HG02798 (cell line): ENCODE measurements around the gene KCNJ15.
"Not testable (repeated sequence)": the region's sequence is repeated elsewhere in the genome, so short reads cannot be mapped to it uniquely, and the experiment has no call there.

ENCODE experiments used
- ATAC-seq: cut with Tn5 transposase; IDR thresholded peaks from one replicate; pipeline ENCODE4 v1.9.1; 2021; ENCODE audit warnings: mild to moderate bottlenecking; ENCODE audit not compliant: unreplicated experiment, poor library complexity

The KCNJ15 gene

DNA sequence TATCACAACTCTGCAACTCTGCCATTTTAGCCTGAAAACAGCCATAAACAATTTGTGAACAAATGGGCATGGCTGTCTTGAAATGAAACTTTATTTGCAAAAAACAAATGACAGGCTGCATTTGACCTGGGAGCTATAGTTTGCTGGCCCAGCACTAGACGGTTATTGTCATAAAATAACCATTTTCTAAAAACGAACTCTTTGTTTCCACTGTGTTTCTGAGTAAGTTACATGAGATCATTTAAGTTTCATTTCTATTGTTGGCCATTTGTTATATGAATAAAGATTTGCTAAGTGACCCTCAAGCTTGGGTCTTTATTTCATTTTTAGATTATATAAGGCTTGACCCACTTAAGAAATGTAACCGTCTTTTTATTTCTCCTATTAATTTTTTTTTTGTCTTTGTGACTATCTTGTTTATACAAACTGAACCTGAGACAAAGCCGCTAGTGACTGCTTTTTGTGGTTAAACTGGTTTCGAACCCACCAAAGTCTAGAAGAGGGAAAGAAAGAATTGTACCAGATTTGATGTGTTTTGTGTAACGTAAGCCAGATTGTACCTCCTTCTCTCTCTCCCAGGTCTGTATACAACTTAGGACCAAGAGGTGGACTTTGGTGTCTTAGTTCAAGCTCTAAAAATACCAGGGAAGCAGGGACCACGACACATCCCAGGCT is 12.9 kb upstream of the KCNJ15 start:
- peak; percentile 40 for ATAC-seq

DNA sequence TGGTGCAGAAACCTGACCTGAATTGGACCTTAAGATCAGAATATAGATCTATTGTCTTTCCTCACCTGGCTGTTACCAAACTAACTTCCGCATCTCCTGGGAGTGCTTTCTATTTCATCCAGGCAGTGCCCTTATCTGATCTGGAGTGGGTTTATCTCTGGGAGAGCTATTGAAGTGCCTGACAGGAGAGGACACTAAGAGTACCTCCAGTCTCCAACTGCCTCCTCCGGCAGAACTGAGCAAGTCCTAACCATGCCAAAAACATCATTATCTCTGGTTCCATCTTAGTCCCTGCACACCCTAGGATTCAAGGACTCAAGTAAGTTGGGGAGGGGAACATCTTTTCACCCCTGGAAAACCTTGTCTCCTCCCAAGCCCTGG is 12.4 kb upstream of the KCNJ15 start:
- ATAC-seq: peak; percentile 5

DNA sequence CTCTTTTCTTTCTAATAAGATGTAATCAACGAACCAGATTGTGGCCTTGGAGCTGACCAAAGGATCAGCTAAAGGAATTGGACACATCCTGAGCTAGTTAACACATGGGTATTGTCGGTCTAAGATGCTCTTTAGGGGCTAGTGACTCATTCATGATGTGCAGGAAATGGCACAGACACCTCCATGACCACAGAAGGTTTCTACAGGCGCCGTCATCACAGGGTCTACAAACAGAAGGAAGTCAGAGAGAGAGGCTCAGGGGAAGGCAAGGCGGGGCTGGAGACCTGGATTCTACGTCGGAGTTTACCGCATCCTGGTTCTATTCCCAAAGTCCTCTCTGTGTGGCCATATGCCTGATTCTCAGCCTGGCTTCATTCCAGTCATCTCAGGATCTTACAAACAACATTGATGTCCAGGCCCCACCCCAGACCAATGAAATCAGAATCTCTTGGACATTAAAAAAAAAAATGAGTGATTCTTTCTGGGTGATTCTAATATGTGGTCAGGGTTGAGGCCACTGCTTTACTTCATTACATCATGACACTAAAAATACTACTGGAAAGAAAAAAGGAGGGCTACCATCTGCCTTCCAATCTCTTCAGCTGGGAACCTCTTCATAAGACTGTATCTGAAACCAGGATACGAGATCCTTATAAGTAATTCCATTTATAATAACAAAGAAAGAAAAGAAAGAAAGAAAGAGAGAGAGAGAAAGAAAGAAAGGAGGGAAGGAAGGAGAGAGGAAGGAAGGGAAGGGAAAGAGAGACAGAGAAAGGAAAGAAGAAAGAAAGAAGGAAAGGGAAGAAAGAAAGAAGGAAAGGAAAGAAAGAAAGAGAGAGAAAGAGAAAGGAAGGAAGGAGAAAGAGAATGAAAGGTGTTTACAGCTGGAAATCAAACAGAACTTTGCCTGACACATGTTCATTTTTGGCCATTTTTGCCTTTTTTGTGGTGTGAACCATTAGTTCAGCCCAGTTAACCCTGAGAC is 11.6 kb upstream of the KCNJ15 start:
- peak; percentile 74 for ATAC-seq

DNA sequence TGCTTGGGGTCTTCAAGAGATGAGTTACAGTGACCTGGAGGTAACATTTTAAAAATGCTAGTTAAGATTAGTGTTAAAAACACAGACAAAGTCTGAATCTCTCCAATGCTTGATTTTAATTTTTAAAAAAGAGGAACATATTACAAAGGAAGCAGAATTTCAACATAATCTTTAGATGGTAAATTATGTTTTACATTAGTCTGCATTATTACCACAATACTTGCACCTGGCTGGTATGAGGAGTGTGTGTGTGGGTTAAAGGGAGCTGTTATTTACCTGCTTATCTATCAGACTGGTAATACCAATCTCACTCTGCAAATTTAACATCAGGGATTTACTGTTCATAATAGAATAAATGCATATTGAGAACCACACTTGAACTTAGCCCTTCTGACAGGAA is 10.3 kb upstream of the KCNJ15 start:
- ATAC-seq: no peak

DNA sequence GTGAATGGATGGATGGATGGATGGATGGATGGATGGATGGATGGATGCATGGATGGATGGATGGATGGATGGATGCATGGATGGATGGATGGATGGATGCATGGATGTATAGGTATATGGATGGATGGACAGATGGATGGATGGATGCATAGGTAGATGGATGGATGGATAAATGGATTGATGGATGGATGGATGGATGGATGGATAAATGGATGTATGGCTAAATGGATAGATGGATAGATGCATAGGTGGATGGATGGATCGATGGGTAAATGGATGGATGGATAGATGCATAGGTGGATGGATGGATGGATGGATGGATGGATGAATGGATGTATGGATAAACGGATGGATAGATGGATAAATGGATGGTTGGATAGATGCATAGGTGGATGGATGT is 9.7 kb upstream of the KCNJ15 start:
- ATAC-seq: not testable (repeated sequence)

DNA sequence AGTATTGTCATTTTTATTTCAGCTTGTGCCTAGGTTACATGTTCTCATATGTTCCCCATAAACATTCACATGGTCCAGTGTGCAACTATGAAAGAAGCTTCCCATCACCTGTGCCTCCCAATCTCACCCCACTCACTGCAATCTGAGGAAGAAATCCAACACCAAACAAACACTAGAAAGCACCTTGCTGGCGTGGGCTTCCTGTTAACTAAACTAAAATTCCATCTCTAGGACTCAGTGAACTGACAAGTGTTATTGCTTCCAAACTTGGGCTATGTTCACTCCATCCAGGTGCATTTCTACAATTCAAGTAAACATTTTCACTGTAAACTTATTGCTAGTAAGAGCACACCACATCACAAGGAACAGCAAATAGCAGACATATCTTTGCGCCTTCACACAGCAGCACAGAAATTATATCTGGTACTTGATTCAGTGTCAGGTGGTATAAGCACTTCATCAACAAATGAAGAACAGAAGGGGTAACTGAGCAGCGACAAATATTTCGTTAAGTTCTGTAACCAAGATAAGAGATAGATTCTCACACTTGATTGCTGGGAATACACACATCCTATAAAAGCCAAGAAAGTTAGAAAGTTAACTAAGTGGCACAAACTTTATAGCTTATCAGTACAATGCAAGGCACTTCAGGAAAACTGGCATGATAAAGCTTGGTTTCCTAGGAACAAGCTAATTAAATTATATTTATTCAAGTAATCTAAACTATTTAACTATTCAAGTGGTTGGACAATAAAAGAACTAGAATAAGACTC is 8.9 kb upstream of the KCNJ15 start:
- ATAC-seq: no peak

DNA sequence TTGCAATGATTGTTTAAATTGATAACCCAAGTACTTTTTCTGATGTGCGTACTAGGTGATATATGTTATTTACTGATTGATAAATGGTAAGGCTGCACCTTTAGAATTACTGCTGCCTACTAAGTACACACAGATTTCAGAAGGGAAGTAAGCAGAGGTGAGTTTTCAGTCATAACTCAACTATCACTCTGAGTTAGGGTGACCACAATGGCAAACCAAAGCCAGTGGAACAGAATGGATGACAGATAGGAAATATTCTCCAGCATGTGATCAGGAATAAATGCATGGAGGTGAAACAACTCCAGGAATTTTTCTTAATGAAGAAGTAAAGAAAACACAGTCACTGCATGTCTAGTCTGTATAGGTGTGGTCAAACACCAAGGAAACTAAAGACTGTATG is 7.5 kb upstream of the KCNJ15 start:
- ATAC-seq: peak; percentile 66

DNA sequence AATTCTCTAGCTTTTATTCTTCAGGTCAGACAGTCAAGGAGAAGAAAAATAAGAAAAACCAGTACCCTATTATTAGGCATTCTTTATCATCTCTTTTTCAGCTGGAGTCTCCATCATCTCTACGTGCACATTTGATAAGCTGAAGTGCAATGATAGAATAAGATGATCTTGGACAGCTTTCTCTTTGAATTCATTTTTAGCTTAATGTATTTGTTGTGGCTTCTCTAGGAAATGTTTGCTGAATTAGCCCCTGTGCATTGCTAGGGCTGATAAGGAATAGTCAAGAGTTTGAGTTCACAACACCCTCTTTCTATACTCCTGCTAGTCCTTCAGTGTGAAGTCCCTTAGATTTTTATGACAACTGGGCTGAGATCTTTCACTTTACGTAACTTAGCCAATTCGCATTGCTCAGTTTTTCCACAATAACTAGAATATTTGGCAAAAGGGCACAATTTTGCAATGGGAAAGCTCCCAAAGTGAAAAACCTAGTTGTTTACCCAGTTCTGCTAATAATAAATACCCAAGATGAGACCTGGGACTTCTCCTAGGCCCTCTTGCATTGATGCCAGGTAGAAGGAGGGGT is 7.0 kb upstream of the KCNJ15 start:
- no peak for ATAC-seq

DNA sequence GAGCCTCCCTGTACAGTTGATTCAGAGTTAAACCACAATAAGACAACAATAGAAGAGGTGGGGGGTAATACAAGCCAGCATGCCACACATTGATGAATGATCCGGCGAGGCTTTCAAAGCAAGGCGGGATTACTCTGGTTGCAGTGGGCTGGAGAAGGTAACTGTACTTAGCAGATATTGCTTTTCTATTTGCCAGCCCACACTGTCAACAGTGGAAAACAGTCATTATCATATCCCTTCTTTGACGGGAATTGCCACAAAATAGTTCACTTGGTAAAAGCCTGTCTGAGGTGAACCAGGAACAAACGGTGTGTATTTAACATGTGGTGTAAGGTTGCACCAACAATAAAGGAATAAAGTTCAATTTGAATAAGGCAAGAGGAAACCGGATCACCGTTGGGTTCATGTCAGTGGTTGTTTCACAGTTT is 5.8 kb upstream of the KCNJ15 start:
- no peak for ATAC-seq

DNA sequence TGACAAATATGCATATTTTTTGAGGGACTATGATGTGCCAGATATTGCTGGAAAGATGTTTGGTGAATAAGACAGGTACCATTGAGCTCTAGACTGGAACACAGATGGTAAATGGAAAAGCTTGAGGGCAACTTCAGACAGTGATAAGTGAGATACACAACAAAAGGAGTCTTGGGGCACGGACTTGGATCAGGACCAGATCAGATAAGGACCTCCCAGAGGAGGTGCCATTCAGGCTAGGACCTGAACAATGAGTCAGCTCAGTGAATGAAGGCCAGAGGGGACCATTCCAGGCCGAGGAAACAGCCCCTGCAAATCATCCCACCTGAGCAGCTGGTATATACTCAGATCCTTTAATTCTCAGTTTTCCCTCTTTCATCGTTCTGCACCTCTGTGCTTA is 1.8 kb upstream of the KCNJ15 start:
- ATAC-seq: no peak

DNA sequence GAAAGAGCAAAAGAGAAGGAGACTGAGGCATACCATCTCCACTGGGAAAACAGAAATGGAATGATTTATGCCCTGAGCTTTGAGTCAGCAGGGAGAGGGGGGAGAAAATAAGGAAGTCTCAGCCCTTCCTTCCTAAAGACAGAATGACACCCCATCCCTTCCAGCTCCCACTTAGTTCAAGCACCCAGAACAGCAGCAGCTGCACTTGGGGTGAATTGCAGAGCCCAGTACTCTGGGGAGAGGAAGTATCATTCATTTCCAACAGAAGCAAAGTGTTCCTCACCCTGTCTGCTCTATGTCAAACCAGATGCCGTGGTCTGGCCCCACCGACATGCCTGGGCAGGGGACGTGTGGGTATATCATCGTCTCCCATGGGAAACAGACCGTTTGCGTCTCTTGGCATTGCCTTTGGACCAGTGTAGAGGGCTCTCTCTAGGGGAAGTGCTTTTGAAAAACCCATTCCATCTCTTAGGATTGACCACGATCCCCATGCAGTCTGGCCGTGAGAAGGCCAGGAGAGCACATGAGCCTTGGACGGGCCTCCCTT is 1.1 kb upstream of the KCNJ15 start:
- no peak for ATAC-seq

DNA sequence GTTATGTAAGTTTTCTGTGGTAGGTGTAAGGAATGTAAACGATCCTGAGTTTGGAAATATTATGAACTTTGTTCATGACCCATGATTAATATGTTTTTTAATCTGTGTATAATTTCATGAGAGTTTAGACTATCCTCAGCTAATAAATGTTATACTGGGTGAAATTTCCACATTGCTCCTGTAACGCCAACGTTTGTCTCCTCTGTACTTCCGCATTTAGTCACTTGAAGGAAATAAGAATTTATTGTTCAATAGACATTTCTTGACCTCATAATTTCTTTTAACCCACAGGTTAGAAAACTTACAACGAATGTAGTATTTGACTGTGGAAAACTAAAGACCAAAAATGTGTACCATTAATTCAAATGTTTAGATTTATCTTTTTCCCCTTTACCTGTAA is 876 bp downstream of the KCNJ15 start:
- no peak for ATAC-seq

DNA sequence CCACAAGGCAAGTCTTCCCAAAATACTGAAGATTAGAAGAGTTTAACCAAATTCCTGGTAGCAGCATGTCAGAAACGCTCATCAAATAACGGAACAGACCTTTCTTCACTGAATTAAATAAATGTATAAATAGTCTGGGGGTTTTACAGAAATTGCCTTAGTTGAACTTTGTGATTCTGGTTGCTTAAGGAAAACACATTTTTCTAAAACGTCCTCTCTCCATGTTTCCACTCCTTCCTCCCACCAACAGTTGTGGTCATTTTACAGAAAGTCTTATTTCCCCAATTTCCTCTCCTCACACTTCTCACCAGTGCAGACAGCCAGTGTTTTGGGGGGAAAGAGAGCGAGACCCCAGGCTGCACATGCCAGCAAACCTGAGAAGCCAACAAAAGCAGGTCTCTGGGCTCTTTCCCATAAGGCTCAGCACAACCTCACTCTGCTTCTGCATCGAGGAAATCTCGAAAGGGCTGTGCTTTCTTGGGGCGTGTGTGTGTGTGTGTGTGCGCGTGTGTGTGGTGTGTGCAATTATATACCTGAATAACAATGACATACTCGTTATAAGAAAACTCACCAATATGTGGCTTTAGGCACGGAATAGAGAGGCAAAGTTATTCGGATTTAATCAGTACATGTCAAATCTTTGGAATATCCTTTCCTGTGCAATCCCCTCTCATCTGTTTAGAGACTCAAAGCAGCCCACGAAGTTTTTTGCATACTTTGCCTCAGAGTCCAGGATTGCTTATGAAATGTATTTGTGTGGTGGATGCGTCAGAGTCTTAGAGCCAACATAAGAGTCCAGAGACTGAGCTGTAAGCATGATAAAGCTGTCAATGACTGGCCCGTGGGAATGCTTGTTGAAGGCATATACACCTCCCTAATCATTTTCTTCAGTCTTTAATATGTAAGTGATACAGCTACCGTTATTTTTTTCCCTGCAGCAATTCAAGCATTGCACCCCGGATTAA is 2.0 kb downstream of the KCNJ15 start:
- no peak for ATAC-seq

DNA sequence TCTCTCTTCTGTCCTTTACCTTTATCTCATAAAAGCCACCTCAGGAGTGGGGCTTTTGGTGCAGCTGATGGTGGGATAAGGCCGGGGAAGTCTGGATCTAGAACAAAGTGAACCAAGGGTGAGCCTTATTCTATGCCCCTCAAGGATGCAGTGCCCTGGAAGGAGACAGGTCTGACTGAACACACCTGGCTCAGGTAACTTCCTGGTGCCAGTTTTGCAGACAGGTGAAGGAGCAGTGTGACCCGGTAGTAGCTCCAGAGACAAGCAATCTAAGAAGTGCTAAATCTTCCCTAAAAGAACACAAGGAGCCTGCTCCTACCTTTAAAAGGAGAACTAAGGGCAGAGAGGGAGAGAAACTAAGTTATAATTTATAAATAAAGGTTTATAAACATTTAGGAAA is 2.9 kb downstream of the KCNJ15 start:
- ATAC-seq: no peak

DNA sequence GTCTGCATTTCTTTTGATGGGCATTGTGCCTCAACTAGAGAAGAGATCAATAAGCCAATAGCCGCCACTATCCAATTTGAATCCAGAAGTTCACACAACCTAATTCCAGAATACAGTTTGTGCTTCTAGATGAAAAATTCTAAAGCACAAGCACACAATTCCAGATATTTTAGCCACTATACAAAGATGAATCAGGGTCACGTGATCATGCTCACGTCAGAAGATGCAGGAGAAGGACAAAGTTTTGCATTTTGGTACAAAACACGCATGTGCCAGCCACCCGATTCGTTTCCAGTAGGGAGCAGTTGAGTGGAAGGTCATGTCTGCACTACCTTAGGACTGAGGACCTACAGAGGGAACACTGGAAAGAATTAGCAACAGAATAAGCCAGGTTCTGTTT is 3.6 kb downstream of the KCNJ15 start:
- no peak for ATAC-seq

DNA sequence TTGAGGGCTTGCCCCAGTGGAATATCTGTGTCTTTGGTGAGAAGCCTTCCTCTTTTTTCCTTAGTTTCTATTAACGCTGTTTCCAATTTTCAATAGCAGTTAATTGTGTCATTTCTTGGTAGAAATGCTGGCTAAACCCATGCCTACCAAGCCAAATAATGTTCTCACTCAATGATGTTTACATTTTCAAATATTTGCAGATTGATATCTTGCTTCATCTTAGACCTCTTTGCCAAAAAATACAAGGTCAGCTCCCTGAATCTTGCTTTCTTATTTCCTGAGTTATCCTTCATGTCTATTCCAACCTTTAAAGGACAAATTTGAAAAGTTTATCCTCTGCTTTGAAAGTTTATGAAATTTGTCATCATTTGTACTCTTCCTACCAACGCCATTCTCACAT is 5.1 kb downstream of the KCNJ15 start:
- ATAC-seq: no peak

DNA sequence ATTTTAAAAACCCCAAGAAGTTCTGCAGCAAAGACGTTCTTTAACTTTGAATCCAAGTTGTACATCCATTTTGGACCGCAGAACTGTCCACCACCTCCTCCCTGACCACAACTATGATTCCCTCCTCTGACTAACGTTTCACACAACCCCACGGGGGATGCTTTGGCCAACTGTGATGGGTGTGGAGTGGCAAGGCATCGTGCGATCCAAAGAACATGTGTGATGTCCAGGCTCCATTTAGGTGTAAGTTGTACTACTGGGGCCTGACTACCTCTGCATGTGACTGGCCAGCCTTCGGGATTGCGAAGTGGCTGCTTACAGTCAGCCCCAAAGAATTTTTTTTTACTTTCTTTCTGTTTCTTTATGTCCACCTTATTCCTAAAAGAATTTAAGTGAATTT is 6.7 kb downstream of the KCNJ15 start:
- no peak for ATAC-seq

DNA sequence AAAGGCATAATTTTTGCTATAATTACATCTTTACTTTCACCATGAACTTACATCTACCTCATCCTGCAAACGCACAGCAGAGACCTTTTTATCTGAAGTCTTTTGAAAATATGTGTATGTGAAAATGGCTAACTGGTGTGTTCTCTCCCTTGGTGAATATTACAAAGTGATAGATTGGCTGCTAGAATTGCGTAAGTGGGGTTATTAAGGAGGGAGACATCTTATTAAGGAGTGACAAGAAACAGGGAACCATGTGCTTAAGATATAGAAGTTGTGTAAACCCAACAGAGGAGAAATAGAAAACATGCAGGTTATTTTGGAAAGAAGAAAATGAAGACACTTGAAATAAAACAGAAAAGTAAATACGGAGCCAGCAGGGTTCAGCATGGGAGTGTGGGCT is 7.8 kb downstream of the KCNJ15 start:
- no peak for ATAC-seq

DNA sequence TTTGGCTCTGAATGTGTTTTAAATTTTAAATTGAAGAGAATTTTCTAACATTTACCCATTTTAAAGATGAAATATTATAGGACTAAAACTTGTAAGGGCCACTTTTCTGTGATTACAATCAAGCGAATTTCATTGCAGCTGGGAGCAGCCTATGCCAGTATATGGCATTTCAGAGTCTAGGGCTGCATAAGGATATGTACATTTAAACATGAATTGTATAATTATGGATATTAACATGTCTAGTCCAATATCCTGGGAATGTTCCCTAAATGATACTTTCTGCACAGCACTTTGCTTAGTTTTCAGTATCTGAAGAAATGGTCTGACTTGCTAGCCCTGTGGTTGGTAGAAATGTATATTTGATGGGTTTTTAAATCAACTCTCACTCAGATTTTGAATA is 8.4 kb downstream of the KCNJ15 start:
- no peak for ATAC-seq
